Measurements from ENCODE around the gene KLHL29.

GRCh38 chr2:23436346-23437098 is 51.5 kb downstream of the KLHL29 start:
- TF ChIP-seq CTCF (IDR thresholded peaks at IDR 0.05; ENCODE audit: insufficient read depth, low read depth, low read length) = no peak
- TF ChIP-seq EZH2 (IDR thresholded peaks at IDR 0.05; ENCODE audit: insufficient read depth, low read length) = no peak
